ENCODE data around the gene PRG2.
A peak's percentile ranks its signal among the peaks of the same experiment; 100 is the strongest.

Gene PRG2

GRCh38 chr11:57428643-57429042 is 38.2 kb upstream of the PRG2 start:
- H3K9me3 ChIP-seq = no peaks in the 10 kb centered on the region
- no peak overlapping the region for H3K4me2 ChIP-seq
- peaks cover 46% of the 10 kb centered on the region for H3K4me1 ChIP-seq
- H4K20me1 ChIP-seq = peaks cover 12% of the 10 kb centered on the region
- H3K27ac ChIP-seq = no peak overlapping the region
- H3K27me3 ChIP-seq = no peaks in the 10 kb centered on the region
- no peak overlapping the region for H3K9ac ChIP-seq
- peaks cover 19% of the 10 kb centered on the region for H3K36me3 ChIP-seq
- no peak overlapping the region for H3K4me3 ChIP-seq
- no peak for TF ChIP-seq Cebpa-rat (IDR thresholded peaks at IDR 0.05)

- H3K4me2 ChIP-seq = peak overlapping the region; percentile 100
- H3K36me3 ChIP-seq = peaks cover 28% of the 10 kb centered on the region
- peak overlapping the region; percentile 90 for H3K9ac ChIP-seq
- peak overlapping the region; percentile 76; the same call in 1 of the 2 replicates for H3K4me3 ChIP-seq
- no peaks in the 10 kb centered on the region for H3K9me3 ChIP-seq
- no peaks in the 10 kb centered on the region for H3K27me3 ChIP-seq
- no peak for TF ChIP-seq Cebpa-rat (IDR thresholded peaks at IDR 0.05)
- H3K27ac ChIP-seq = peak overlapping the region; percentile 94
- H3K4me1 ChIP-seq = peaks cover 50% of the 10 kb centered on the region
- H4K20me1 ChIP-seq = peaks cover 19% of the 10 kb centered on the region
Observed at GRCh38 chr11:57427727-57428082, 37.3 kb upstream of the PRG2 start.

GRCh38 chr11:57426929-57427726 is 36.7 kb upstream of the PRG2 start, which contains the start of gene SLC43A3:
Gene SLC43A3 (minus strand): TSS chr11:57427121. CDS start chr11:57426172, 949 bp downstream.
- peak within 1 kb of the TSS; percentile 90 for H3K9ac ChIP-seq
- H3K36me3 ChIP-seq = peaks cover 34% of the 10 kb centered on the region
- H3K4me2 ChIP-seq = peak within 1 kb of the TSS; percentile 100
- H3K9me3 ChIP-seq = no peaks in the 10 kb centered on the region
- H3K27ac ChIP-seq = peak within 1 kb of the TSS; percentile 94
- H3K4me1 ChIP-seq = peaks cover 50% of the 10 kb centered on the region
- H3K4me3 ChIP-seq = peak within 1 kb of the TSS; percentile 76
- H3K27me3 ChIP-seq = no peaks in the 10 kb centered on the region
- peaks cover 25% of the 10 kb centered on the region for H4K20me1 ChIP-seq
- TF ChIP-seq Cebpa-rat (IDR thresholded peaks at IDR 0.05) = no peak

GRCh38 chr11:57426439-57426928 is 36.0 kb upstream of the PRG2 start:
- H3K9me3 ChIP-seq = no peaks in the 10 kb centered on the region
- peak overlapping the region; percentile 76 for H3K4me3 ChIP-seq
- peak overlapping the region; percentile 90 for H3K9ac ChIP-seq
- H4K20me1 ChIP-seq = peaks cover 31% of the 10 kb centered on the region
- no peaks in the 10 kb centered on the region for H3K27me3 ChIP-seq
- peak overlapping the region; percentile 94 for H3K27ac ChIP-seq
- TF ChIP-seq Cebpa-rat (IDR thresholded peaks at IDR 0.05) = no peak
- H3K4me1 ChIP-seq = peaks cover 54% of the 10 kb centered on the region
- peak overlapping the region; percentile 100 for H3K4me2 ChIP-seq
- H3K36me3 ChIP-seq = peaks cover 40% of the 10 kb centered on the region

- peak overlapping the region; percentile 100 for H3K4me2 ChIP-seq
Observed at GRCh38 chr11:57425565-57426438, 35.4 kb upstream of the PRG2 start.

GRCh38 chr11:57424792-57425564 is 34.5 kb upstream of the PRG2 start:
- Histone ChIP-seq H3K4me2 (peak overlapping the region; percentile 100), H3K27ac (peak overlapping the region; percentile 94), H3K9me3 (no peaks in the 10 kb centered on the region), H3K9ac (peak overlapping the region; percentile 90), H3K4me1 (peaks cover 62% of the 10 kb centered on the region), H3K27me3 (no peaks in the 10 kb centered on the region), H4K20me1 (peaks cover 46% of the 10 kb centered on the region), H3K4me3 (peak overlapping the region; percentile 76), H3K36me3 (peaks cover 56% of the 10 kb centered on the region)
- TF ChIP-seq Cebpa-rat (IDR thresholded peaks at IDR 0.05) = no peak

More at GRCh38 chr11:57425565-57426438, 35.4 kb upstream of the PRG2 start:
- Histone ChIP-seq H3K9ac (peak overlapping the region; percentile 90), H3K4me3 (peak overlapping the region; percentile 76), H3K36me3 (peaks cover 47% of the 10 kb centered on the region), H3K9me3 (no peaks in the 10 kb centered on the region), H3K27ac (peak overlapping the region; percentile 94), H4K20me1 (peaks cover 38% of the 10 kb centered on the region), H3K27me3 (no peaks in the 10 kb centered on the region), H3K4me1 (peaks cover 61% of the 10 kb centered on the region)
- TF ChIP-seq Cebpa-rat (IDR thresholded peaks at IDR 0.05) = no peak

- Histone ChIP-seq H3K27ac (peak overlapping the region; percentile 94), H3K36me3 (peaks cover 63% of the 10 kb centered on the region), H3K4me1 (peaks cover 62% of the 10 kb centered on the region), H3K4me2 (peak overlapping the region; percentile 100), H3K4me3 (peak overlapping the region; percentile 76), H4K20me1 (peaks cover 53% of the 10 kb centered on the region), H3K27me3 (no peaks in the 10 kb centered on the region), H3K9me3 (no peaks in the 10 kb centered on the region), H3K9ac (peak overlapping the region; percentile 90)
- no peak for TF ChIP-seq Cebpa-rat (IDR thresholded peaks at IDR 0.05)
Observed at GRCh38 chr11:57424137-57424791, 33.8 kb upstream of the PRG2 start.

- H4K20me1 ChIP-seq = peaks cover 69% of the 10 kb centered on the region
- H3K27ac ChIP-seq = no peak overlapping the region
- H3K36me3 ChIP-seq = peaks cover 79% of the 10 kb centered on the region
- no peak overlapping the region for H3K4me3 ChIP-seq
- no peak for TF ChIP-seq Cebpa-rat (IDR thresholded peaks at IDR 0.05)
- H3K9ac ChIP-seq = no peak overlapping the region
- no peaks in the 10 kb centered on the region for H3K27me3 ChIP-seq
- H3K4me1 ChIP-seq = peaks cover 56% of the 10 kb centered on the region
- H3K9me3 ChIP-seq = no peaks in the 10 kb centered on the region
- H3K4me2 ChIP-seq = peak overlapping the region; percentile 12; the same call in 1 of the 2 replicates
Observed at GRCh38 chr11:57422669-57423068, 32.2 kb upstream of the PRG2 start.

GRCh38 chr11:57421805-57422204 is 31.4 kb upstream of the PRG2 start:
- peaks cover 50% of the 10 kb centered on the region for H3K4me1 ChIP-seq

More at GRCh38 chr11:57421805-57422204, 31.4 kb upstream of the PRG2 start:
- Histone ChIP-seq H4K20me1 (peaks cover 77% of the 10 kb centered on the region), H3K27me3 (no peaks in the 10 kb centered on the region), H3K9ac (no peak overlapping the region), H3K4me3 (no peak overlapping the region), H3K27ac (no peak overlapping the region), H3K9me3 (no peaks in the 10 kb centered on the region), H3K4me2 (no peak overlapping the region), H3K36me3 (peaks cover 87% of the 10 kb centered on the region)
- TF ChIP-seq Cebpa-rat (IDR thresholded peaks at IDR 0.05) = no peak

Data from BLaER1 (cell line).